ENCODE measurements around the gene SSRP1.

- TF ChIP-seq POLR2AphosphoS5 (IDR thresholded peaks at IDR 0.05; ENCODE audit: borderline replicate concordance, low read depth, low read length) (no peak), EZH2 (IDR thresholded peaks at IDR 0.05) (no peak)
Observed at GRCh38 chr11:57276971-57277675, 58.6 kb downstream of the SSRP1 start.

Measured in SK-N-MC (cell line).